ENCODE results near the gene UBA5. TPM values are rescaled to one million over a fixed set of nuclear protein-coding genes. Genes with fewer than 3 reads are reported as not detected.

UBA5 gene
- total and polyA plus RNA-seq, 10 donors, result 19.2 to 71.5 (median 46.5) TPM

DNA sequence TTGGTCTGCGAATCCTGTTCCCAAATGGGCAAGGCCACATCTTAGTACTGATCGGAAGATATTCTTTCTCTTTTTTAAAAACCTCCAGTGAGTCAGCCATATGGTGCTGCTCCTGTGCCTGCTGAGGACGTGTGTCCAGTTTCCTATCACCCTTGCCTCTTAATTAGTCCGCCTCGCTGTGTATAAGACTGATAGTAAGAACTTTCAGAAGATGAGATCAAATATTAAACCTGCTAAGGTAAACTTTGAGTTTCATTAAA is 612 bp downstream of the UBA5 start:
- intact Hi-C loops (cut with DNase I; ENCODE audit: low total_unique reads), result no loop called here
- DNase-seq, result no peak
- Histone ChIP-seq H3K36me3 (no peaks in the 10 kb centered on the region), H3K27me3 (replicated peaks in 1 of 7) (no peaks in the 10 kb centered on the region), H3K4me3 (peak overlapping the region; percentile 68 to 91 (median 85)), H3K4me1 (peaks cover 24 to 89% (median 47%) of the 10 kb centered on the region in 6 donors), H3K27ac (peak overlapping the region; percentile 82 to 93 (median 91)), H3K9me3 (no peaks in the 10 kb centered on the region)
- no peak for TF ChIP-seq POLR2A (IDR thresholded peaks at IDR 0.05)
- no peak for TF ChIP-seq POLR2AphosphoS5 (IDR thresholded peaks at IDR 0.05)
- 0 to 4% (median 1%) methylated on average over 5 of the region's 5 CpGs for WGBS, 5 donors

DNA sequence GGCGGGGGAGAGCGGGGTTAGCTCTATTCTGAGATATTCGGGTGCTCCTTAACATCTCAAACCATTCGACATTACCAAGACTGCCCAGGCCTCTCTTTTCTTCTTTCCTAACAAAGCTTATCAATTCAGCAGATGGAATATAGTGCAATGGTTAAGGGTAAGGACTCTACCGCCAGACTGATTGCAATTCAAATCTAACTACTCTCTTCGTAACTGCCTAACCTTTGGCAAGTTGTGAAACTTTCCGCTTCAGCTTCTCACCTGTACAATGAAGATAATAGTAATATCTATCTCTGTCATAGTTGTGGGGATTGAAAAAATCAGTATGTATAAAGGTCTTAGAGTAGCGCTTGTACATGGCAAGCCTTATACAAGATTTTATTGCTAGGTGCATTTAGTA is 972 bp downstream of the UBA5 start:
- Histone ChIP-seq H3K4me3 (peak overlapping the region; percentile 68 to 91 (median 85)), H3K4me1 (peaks cover 24 to 86% (median 47%) of the 10 kb centered on the region in 6 donors), H3K9me3 (no peaks in the 10 kb centered on the region), H3K27me3 (replicated peaks in 1 of 7) (no peaks in the 10 kb centered on the region), H3K36me3 (peaks cover 0 to 3% (median 0%) of the 10 kb centered on the region in 6 donors), H3K27ac (peak overlapping the region in 6 of 8 donors; percentile 85 to 93 (median 93))
- TF ChIP-seq, protein P1, sequence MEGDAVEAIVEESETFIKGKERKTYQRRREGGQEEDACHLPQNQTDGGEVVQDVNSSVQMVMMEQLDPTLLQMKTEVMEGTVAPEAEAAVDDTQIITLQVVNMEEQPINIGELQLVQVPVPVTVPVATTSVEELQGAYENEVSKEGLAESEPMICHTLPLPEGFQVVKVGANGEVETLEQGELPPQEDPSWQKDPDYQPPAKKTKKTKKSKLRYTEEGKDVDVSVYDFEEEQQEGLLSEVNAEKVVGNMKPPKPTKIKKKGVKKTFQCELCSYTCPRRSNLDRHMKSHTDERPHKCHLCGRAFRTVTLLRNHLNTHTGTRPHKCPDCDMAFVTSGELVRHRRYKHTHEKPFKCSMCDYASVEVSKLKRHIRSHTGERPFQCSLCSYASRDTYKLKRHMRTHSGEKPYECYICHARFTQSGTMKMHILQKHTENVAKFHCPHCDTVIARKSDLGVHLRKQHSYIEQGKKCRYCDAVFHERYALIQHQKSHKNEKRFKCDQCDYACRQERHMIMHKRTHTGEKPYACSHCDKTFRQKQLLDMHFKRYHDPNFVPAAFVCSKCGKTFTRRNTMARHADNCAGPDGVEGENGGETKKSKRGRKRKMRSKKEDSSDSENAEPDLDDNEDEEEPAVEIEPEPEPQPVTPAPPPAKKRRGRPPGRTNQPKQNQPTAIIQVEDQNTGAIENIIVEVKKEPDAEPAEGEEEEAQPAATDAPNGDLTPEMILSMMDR (IDR thresholded peaks at IDR 0.05 in 8 of 11, conservative IDR thresholded peaks at IDR 0.05 in 3 of 11), result no peak
- TF ChIP-seq POLR2AphosphoS5 (IDR thresholded peaks at IDR 0.05) (no peak), POLR2A (IDR thresholded peaks at IDR 0.05) (no peak)
- DNase-seq, result no peak
- intact Hi-C loops (cut with DNase I; ENCODE audit: low total_unique reads), result no loop called here
- 19 to 33% (median 26%) methylated on average over 8 of the region's 8 CpGs for WGBS, 5 donors

DNA sequence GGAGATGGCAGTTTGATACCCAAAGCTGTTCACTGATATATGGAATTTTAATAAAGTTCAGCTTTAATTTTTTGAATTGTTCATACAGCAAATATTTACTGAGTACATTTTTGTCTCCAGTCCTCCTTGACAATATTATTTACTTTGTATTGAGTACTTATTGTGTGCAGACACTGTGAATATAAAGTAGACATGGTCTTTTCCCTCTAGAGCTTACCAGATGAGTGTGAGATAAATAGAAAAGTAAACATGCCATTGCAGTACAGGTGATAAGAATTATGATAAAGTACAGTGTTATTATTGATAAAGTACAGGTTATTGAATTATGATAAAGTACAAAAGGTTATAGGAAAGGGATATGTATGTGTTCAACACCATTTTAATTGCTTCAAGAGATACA is 2.1 kb downstream of the UBA5 start:
- Histone ChIP-seq H3K9me3 (no peaks in the 10 kb centered on the region), H3K4me3 (peak overlapping the region in 2 of 8 donors; percentile 80 to 91), H3K27me3 (replicated peaks in 1 of 7) (no peaks in the 10 kb centered on the region), H3K27ac (peak overlapping the region in 1 of 8 donors; percentile 93), H3K4me1 (peaks cover 24 to 75% (median 48%) of the 10 kb centered on the region in 6 donors), H3K36me3 (peaks cover 0 to 14% (median 0%) of the 10 kb centered on the region in 6 donors)
- no peak for DNase-seq
- TF ChIP-seq, protein P1 (IDR thresholded peaks at IDR 0.05 in 8 of 11, conservative IDR thresholded peaks at IDR 0.05 in 3 of 11), result no peak
- TF ChIP-seq POLR2AphosphoS5 (IDR thresholded peaks at IDR 0.05) (no peak), POLR2A (IDR thresholded peaks at IDR 0.05) (no peak)
- intact Hi-C loops (cut with DNase I; ENCODE audit: low total_unique reads), result no loop called here

DNA sequence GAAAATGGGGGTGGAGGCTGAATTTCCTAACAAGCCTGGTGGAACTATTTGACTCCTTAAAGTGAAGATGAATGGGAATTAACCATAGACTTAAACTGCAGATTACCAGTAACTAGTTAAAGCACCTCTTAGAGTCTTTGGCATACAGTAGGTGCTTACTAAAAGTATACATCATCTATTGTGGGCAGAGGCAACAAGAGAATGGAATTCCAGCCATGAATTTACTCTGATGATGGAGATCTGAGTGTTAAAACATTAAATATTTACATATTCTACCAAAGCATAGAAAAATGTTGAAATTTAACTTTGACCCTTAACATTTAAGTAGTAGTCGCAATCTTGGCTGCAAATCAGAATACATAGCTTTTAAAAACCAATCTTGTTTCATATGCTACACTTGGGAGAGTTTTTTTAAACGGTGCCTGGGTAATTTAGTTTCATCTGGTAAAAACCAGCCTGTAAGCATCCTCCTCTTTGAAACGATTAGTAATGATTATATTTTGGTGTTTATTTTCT is 5.2 kb downstream of the UBA5 start:
- no peak for DNase-seq
- Histone ChIP-seq H3K4me1 (peaks cover 15 to 76% (median 37%) of the 10 kb centered on the region in 6 donors), H3K9me3 (no peaks in the 10 kb centered on the region), H3K4me3 (no peak overlapping the region), H3K27me3 (replicated peaks in 1 of 7) (no peaks in the 10 kb centered on the region), H3K36me3 (peaks cover 0 to 35% (median 0%) of the 10 kb centered on the region in 6 donors), H3K27ac (no peak overlapping the region)
- TF ChIP-seq POLR2AphosphoS5 (IDR thresholded peaks at IDR 0.05) (no peak), POLR2A (IDR thresholded peaks at IDR 0.05) (no peak)
- TF ChIP-seq, protein P1 (IDR thresholded peaks at IDR 0.05 in 8 of 11, conservative IDR thresholded peaks at IDR 0.05 in 3 of 11), result no peak
- intact Hi-C loops (cut with DNase I; ENCODE audit: low total_unique reads), result no loop called here
- WGBS, 5 donors, result 79 to 89% (median 85%) methylated on average over 3 of the region's 3 CpGs

All from spleen (tissue), 11 donors.